B cell (primary cell): ENCODE results near the gene NAA80. TPM values are rescaled to one million over a fixed set of nuclear protein-coding genes. Genes with fewer than 3 reads are reported as not detected.

Experiments
- ATAC-seq: fragments of 200-7000 bp; cut with Tn5 transposase; one replicate; pipeline ENCODE4 v1.10.0; 2021; ENCODE audit warnings: low read depth, mild to moderate bottlenecking, moderate number of reproducible peaks, moderate library complexity
- CTCF ChIA-PET: fragments of 350-600 bp; sonication (Branson Sonifier 250); formaldehyde crosslinking; loops from one replicate; lab custom pipeline; 2021; ENCODE audit warnings: antibody characterized with exemption, inconsistent platforms; lab: Charles Lee
- POLR2A ChIA-PET: fragments of 350-600 bp; sonication (Branson Sonifier 250); formaldehyde crosslinking; loops from one replicate; lab custom pipeline; 2021; ENCODE audit warnings: antibody characterized with exemption; lab: Charles Lee
- DNase-seq: peaks from one replicate; pipeline ENCODE4 v3.0.0; 2013
- H2AFZ ChIP-seq: 2 replicates; pipeline ENCODE4 v1.6.1; 2012; ENCODE audit warnings: mild to moderate bottlenecking, low read depth, low read length; ENCODE audit not compliant: insufficient read depth, poor library complexity, severe bottlenecking
- H3K27ac ChIP-seq, 2 donors: 1 replicate in 1 of 2; 2 replicates in 1 of 2; pipeline ENCODE4 v1.5.1; 2012 to 2013; ENCODE audit warnings: low read length in 2 of 2, mild to moderate bottlenecking in 2 of 2, moderate library complexity in 1 of 2
- H3K27me3 ChIP-seq, 4 experiments: fragments of 200-600 bp in 1 of 4; sonication (generic) in 1 of 4; replicated peaks in 1 of 4; 1 replicate in 2 of 4; 2 replicates in 2 of 4; pipeline versions ENCODE4 v1.6.1 to v1.7.0; 2013 to 2016; ENCODE audit warnings: low read length in 3 of 4, mild to moderate bottlenecking in 2 of 4, mixed read lengths in 1 of 4, moderate library complexity in 1 of 4; ENCODE audit not compliant: insufficient read depth in 4 of 4, control insufficient read depth in 3 of 4; ENCODE audit errors: control extremely low read depth in 1 of 4
- H3K36me3 ChIP-seq, 2 experiments: replicated peaks in 1 of 2; 1 replicate in 1 of 2; 2 replicates in 1 of 2; pipeline versions ENCODE4 v1.6.1 to v1.7.1; 2013; ENCODE audit warnings: low read length in 1 of 2; ENCODE audit not compliant: insufficient read depth in 2 of 2, control insufficient read depth in 1 of 2; ENCODE audit errors: control extremely low read depth in 1 of 2, extremely low read depth in 1 of 2
- H3K4me1 ChIP-seq, 2 donors: fragments of 200-600 bp in 1 of 2; sonication (generic) in 1 of 2; 1 replicate in 1 of 2; 2 replicates in 1 of 2; pipeline versions ENCODE4 v1.5.1 to v1.6.1; 2013 to 2017; ENCODE audit warnings: low read length in 2 of 2; ENCODE audit not compliant: control insufficient read depth in 2 of 2, insufficient read depth in 2 of 2
- H3K4me2 ChIP-seq: replicated peaks from 2 replicates; pipeline ENCODE3; 2012; ENCODE audit warnings: mild to moderate bottlenecking, low read depth, low read length; ENCODE audit not compliant: poor library complexity, severe bottlenecking
- H3K4me3 ChIP-seq, 5 experiments: fragments of 200-600 bp in 1 of 5; sonication (generic) in 1 of 5; 1 replicate in 3 of 5; 2 replicates in 2 of 5; pipeline versions ENCODE4 v1.5.1 to v1.7.0; 2011 to 2016; ENCODE audit warnings: low read length in 4 of 5, mild to moderate bottlenecking in 4 of 5, low read depth in 2 of 5, control low read depth in 1 of 5, moderate library complexity in 1 of 5; ENCODE audit not compliant: insufficient read depth in 1 of 5; ENCODE audit errors: control extremely low read depth in 1 of 5, extremely low read depth in 1 of 5
- H3K79me2 ChIP-seq: fragments of 200-600 bp; sonication (generic); one replicate; pipeline ENCODE4 v1.6.0; 2016; ENCODE audit warnings: low read length; ENCODE audit not compliant: control insufficient read depth, insufficient read depth
- H3K9ac ChIP-seq: fragments of 200-600 bp; sonication (generic); 2 replicates; pipeline ENCODE4 v1.6.1; 2017; ENCODE audit warnings: mild to moderate bottlenecking, low read length, moderate library complexity
- H3K9me3 ChIP-seq, 3 donors: one replicate each; pipeline versions ENCODE4 v1.6.1 to v1.7.1; 2013; ENCODE audit warnings: low read length in 2 of 3; ENCODE audit not compliant: control insufficient read depth in 2 of 3, insufficient read depth in 1 of 3; ENCODE audit errors: control extremely low read depth in 1 of 3
- H4K20me1 ChIP-seq: 2 replicates; pipeline ENCODE4 v1.6.0; 2012; ENCODE audit warnings: mild to moderate bottlenecking, low read length; ENCODE audit not compliant: insufficient read depth, control insufficient read depth, poor library complexity, severe bottlenecking
- H3K27ac Mint-ChIP-seq: one replicate; pipeline ENCODE4 v1.8.0; 2021; ENCODE audit warnings: mixed read lengths
- H3K27me3 Mint-ChIP-seq: one replicate; pipeline ENCODE4 v1.8.0; 2021; ENCODE audit warnings: mixed read lengths
- H3K4me1 Mint-ChIP-seq: one replicate; pipeline ENCODE4 v1.8.0; 2021; ENCODE audit warnings: mixed read lengths
- H3K4me3 Mint-ChIP-seq: one replicate; pipeline ENCODE4 v1.8.0; 2021; ENCODE audit warnings: mixed read lengths
- H3K9me3 Mint-ChIP-seq: one replicate; pipeline ENCODE4 v1.8.0; 2022; ENCODE audit warnings: mixed read lengths; ENCODE audit not compliant: insufficient read depth
- CTCF ChIP-seq: fragments of 200-600 bp; IDR thresholded peaks from one replicate; pipeline ENCODE4 v1.8.0; 2022; ENCODE audit warnings: antibody characterized with exemption, mild to moderate bottlenecking
- EZH2 ChIP-seq: IDR thresholded peaks from 2 replicates; pipeline ENCODE4 v1.6.1; 2012; ENCODE audit warnings: borderline replicate concordance, low read depth, mild to moderate bottlenecking, moderate library complexity, low read length; ENCODE audit not compliant: insufficient read depth, poor library complexity, severe bottlenecking
- WGBS: methylation state at CpG from one replicate; pipeline ENCODE4 v1.1.5; 2013; ENCODE audit warnings: missing lambda C conversion rate; ENCODE audit not compliant: insufficient coverage; 5-methylcytosine and 5-hydroxymethylcytosine counted together
- intact Hi-C: fragments of 100-400 bp; cut with micrococcal nuclease; formaldehyde crosslinking; loops from one replicate; pipeline ENCODE4 v1.10.0; 2022
- polyA plus RNA-seq: library from polyadenylated mRNA; depleted of rRNA; stranded (reverse); fragments of >200 nt; gene quantifications from 2 replicates; pipeline ENCODE4 v1.2.3, GENCODE V29; 2012
- total RNA-seq, 2 donors: library from RNA; stranded (reverse); fragments of 120-200 nt in 1 of 2; gene quantifications; 1 replicate in 1 of 2; 2 replicates in 1 of 2; pipeline versions ENCODE4 v1.2.3 to v1.2.4, GENCODE V29; 2013 to 2022

NAA80 gene
- total and polyA plus RNA-seq, 2 donors (not counting 1 experiment from before 2014, with no cell fraction given), result 37.8 to 49.0 TPM

DNA sequence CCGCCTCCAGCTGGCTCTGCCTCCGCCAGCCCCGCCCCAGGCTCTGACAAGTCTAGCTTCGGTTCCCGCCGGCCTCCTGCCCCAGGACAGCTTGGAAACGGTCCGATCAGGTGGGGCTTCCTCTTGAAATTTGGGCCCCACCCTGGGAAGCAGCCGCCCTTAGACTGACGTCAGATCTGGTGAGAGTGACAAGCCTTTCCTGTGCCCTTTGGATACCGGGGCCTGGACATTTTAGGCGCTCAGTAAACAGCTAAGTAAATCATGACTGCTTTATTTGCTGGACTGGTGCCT, 378 bp upstream of the NAA80 start:
- peaks cover 35% of the 10 kb centered on the region for H3K4me1 Mint-ChIP-seq
- Histone ChIP-seq H3K9me3 (no peaks in the 10 kb centered on the region), H3K27me3 (no peaks in the 10 kb centered on the region), H2AFZ (peak overlapping the region; percentile 79), H3K4me3 (peak overlapping the region; percentile 51 to 88 (median 63)), H3K9ac (peak overlapping the region; percentile 66), H4K20me1 (no peaks in the 10 kb centered on the region), H3K27ac (peak overlapping the region; percentile 73 to 84), H3K79me2 (peaks cover 13% of the 10 kb centered on the region), H3K4me1 (peaks cover 18 to 25% of the 10 kb centered on the region in 2 donors), H3K36me3 (peaks cover 0 to 4% of the 10 kb centered on the region in 2 experiments), H3K4me2 (peak overlapping the region; percentile 82)
- WGBS, result 3% methylated on average over 12 of the region's 12 CpGs
- H3K27me3 Mint-ChIP-seq, result no peaks in the 10 kb centered on the region
- ATAC-seq (no peak), DNase-seq (no peak)
- no peaks in the 10 kb centered on the region for H3K9me3 Mint-ChIP-seq
- ChIA-PET CTCF (interaction anchor here (0.5 to 3.2 kb wide), 14 partner anchors 10 to 243 kb away, joined by 3 to 28 read pairs (median 5); partner anchors contain the start of genes CYB561D2, GNAI2, HYAL2 and NPRL2), POLR2A (interaction anchor here (0.5 to 2.5 kb wide), 14 partner anchors 9 to 1292 kb away, joined by 3 to 27 read pairs (median 4); partner anchors contain the start of genes CYB561D2, GNAI2, HYAL2 and NPRL2)
- peak overlapping the region; percentile 100 for H3K27ac Mint-ChIP-seq
- intact Hi-C loops, result loop anchor here (1.0 to 10.0 kb wide), 7 partner anchors 22 to 1085 kb away; partner anchors contain the start of genes GNAI2, MANF, RBM6 and TMEM115
- peak overlapping the region; percentile 100 for H3K4me3 Mint-ChIP-seq
- TF ChIP-seq EZH2, result no peak
- no peak for TF ChIP-seq CTCF
